GM19328 (cell line): Measurements from ENCODE around the gene UBE2QL1.

Source experiments
- ATAC-seq: cut with Tn5 transposase; IDR thresholded peaks from one replicate; pipeline ENCODE4 v1.9.1; 2021; ENCODE audit warnings: mild to moderate bottlenecking, moderate library complexity; ENCODE audit not compliant: unreplicated experiment

The UBE2QL1 gene, protein sequence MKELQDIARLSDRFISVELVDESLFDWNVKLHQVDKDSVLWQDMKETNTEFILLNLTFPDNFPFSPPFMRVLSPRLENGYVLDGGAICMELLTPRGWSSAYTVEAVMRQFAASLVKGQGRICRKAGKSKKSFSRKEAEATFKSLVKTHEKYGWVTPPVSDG

DNA sequence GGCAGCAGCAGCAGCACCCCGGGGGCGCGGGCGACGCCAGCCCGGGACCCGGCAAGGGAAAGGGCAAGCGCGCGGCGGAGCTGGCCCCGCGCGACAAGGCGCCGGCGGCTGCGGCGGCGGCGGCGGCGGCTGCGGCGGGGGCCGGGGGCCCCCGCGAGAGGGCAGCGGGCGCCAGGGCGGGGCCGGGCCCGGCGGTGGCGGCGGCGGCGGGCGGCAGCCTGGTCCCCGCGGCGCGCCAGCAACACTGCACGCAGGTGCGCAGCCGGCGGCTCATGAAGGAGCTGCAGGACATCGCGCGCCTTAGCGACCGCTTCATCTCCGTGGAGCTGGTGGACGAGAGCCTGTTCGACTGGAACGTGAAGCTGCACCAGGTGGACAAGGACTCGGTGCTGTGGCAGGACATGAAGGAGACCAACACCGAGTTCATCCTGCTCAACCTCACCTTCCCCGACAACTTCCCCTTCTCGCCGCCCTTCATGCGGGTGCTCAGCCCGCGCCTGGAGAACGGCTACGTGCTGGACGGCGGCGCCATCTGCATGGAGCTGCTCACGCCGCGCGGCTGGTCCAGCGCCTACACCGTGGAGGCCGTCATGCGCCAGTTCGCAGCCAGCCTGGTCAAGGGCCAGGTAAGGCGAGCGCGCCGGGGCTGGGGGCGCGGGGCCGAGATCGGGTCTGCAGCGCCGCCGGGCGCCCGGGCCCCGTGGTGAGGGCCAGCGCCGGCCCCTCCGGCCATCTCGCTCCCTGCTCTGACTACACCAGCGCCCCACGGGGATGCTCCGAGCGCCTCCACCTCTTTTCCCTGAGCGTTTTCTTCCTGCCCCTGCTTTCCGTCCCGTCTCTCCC lies at the start of gene UBE2QL1:
UBE2QL1 (plus strand) TSS at position 238 of the 843 bp plus-strand sequence; CDS start at position 273, 35 bp downstream.
- no peak for ATAC-seq

DNA sequence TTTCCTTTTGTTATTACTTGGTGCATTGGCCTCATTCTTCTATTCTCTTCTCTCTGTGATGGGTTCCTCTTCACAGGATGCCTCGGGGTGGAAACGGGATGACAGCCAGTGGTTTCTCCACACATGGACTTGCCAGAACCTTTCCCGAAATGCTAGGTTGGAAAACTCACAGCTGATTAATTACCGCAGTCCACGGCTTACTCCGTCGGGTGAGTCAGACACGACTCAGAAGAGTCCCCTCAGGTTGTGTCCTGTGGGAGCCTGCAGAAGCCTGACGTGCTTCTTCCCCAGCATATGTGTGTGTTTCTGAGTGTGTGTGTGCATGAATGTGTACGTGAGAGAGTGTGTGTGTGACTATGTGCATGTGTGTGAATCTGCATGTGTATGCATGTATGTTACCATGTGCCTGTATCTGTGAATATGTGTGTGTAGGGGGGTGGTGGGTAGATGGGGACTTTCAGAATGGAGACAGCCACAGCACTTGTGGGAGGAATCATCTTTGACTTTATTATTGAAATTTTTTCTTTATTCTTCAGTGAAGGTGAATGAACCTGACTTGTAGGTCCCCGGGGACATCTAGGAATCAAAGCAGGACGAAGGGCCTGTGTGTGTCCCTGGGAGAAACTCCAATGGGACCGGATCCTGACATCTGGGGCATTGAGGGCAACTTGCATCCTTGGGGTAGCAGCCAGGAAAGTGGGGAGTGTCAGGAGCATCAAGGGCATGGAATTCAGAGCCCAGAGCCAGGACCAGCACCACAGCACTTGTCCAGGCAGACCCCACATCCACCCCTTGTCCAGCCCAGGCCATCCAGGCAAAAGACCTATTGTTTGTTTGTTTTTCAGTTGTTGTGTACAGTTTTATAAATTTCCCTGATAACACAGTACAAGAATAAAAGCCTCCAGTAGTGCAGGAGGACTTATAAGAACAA lies 48.4 kb upstream of the UBE2QL1 start:
- no peak for ATAC-seq

DNA sequence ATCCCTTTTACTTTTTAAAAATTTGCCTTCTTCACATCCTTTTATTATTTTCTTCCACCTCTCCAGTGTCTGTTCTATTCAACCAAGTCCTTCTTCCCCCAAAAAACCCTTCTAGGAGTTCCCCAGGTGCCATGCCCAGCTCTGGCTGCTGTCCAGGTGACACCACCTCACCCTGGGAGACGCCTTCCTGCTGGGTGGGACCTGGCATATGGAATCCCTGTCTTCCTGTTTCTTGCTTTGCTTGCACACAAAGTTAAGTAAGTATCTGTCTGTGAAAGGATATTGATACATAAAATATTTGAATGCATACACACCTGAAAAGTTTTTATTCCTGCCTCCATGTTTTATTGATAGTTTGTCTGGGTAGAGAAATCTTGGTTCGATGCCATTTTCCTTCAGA lies 47.2 kb upstream of the UBE2QL1 start:
- no peak for ATAC-seq

DNA sequence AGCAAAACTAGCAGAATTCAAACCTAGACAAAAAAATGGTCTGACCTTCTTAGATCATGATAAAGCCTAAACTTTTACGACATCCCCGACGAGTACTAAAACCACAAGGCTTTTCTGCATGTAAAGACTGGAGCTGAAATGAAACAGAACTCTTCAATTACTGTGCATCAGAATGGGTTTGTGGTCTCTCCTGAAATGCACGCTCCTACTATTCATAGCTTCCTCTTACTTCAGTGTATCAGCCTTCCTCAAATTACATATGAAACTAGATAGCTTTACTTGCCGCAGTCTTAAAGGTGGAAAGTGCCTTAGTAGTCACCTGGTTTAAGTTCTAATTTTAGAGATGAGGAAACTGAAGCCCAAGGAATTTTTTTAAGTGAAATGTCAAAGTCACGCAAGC lies 45.7 kb upstream of the UBE2QL1 start:
- no peak for ATAC-seq

DNA sequence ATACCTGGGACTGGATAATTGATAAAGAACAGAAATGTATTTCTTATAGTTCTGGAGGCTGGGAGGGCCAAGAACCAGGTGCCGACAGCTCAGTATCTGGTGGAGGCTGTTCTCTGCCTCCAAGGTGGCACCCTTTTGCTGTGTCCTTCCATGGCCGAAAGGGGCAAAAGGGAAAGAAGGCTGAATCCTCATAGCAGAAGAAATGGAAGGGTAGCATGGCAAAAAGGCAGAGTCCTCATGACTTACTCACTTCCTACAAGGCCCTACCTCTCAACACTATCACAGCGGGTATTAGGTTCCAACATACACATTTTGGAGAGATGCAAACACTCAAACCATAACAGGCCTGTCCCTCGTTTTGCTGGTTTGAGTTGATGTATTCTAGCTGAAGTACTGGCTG lies 45.2 kb upstream of the UBE2QL1 start:
- ATAC-seq: no peak

DNA sequence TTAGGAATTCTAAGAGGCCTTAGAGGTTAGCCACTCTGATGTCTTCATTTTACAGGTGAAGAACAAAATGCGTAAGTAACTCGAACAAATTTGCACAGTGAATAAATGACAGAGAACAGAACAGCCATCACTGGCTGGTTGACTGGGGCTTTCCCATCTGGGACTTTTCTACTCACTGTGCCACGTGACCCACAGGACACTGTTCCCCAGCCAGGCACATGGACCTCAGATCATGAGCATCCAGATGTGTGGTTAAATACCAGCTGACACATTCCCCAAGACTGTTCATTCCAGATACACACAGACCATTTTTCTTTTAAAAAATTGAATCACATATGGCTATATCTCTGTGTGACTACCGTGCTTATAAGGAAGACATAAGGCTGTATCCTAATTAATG lies 44.5 kb upstream of the UBE2QL1 start:
- ATAC-seq: no peak

DNA sequence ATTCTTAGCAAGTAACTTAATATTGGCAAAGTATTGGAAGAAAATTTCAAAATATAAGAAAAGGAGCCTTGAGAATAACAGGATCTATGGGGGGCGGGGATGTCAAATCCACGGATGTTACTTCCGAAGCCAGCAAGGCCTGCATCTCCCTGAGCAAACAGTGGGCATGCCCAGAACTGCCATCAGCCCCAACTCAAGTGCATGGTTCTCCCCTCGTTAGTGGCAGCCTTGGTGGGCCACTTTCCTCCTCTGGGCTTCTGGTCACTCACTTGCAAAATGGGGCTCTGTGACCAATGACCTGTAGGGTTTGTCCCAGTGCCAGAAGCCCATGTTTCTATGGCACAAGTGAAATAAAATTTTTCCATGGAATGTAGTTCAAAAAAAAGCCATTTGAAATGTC lies 43.1 kb upstream of the UBE2QL1 start:
- no peak for ATAC-seq

DNA sequence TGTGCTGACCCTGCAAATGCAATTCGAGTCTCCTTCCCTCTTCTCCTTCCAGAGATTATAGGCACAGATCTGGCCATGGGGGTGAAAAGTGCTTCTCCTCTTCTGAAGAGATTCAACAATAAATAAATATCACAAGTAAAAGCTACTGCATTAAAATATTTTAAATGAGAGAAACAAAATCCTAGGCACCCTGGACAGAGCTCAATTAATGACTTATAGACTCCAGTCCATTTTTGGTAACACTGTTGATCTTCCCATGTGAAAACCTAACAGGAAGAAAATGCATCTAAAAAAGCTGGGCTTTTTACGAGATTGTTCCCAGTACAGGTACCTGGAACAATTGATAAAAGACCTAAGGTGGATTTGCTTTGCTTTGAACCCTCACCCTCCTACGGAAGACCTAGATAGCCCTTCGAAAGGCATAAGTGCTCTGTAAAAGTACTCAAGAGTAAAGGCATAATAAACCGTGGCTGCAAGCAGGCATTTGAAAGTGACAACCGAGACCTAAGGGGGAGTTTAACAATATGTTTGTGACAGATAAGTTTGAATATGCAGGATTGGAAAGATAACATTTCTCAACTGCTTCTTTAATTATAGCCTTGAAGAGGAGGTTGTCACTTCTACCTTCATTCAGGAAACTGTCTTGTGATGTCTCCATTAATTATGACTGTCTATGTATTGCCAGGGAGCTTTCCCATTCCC lies 41.0 kb upstream of the UBE2QL1 start:
- no peak for ATAC-seq

DNA sequence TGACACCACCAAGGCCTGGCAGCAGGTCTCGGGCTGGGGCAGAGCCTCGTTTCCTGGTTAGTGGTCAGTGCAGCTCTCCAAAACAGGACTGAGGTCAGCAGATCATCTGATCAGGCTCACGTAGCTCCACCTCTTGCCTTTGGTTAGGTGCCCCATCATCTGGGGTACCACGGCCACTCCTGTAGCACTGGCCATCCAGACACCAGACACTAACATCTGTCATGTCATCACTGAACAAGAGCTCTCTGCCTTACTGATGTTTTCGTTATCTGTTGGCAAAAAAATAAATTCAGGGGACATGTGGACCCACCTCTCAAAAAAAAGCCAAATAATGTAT lies 40.4 kb upstream of the UBE2QL1 start:
- no peak for ATAC-seq

DNA sequence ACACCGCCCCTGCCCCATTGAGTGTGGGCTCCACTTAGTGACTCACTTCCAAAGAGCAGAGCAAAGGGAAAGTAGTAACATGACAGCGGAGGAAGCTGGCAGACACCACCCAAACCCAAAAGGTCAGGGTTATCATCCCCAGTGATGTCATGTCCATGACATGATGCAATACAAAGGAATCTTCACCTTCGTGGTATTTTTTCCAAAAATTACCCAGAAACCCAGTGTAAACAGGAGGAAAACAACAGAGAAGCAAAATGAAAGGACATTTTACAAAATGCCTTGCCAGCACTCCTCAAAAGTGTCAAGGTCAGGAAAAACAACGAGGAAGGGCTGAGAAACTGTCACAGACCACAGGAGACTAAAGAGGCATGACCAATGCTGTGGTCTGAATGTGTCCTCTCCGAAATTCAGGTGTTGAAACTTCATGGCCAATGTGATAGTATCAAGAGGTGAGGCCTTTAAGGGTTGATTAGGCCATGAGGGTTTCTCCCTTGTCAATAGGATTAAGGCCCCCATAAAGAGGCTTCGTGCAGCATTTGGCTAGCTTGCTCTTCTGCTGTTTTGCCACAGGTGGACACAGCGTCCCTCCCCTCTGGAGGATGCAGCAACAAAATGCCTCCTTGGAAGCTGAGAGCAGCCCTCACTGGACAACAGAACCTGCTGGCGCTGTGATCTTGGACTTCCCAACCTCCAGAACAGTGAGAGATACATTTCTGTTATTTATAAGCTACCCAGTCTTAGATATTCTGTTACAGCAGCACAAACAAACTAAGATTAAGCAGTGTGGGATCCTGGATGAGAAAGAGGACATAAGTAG lies 39.8 kb upstream of the UBE2QL1 start:
- no peak for ATAC-seq

DNA sequence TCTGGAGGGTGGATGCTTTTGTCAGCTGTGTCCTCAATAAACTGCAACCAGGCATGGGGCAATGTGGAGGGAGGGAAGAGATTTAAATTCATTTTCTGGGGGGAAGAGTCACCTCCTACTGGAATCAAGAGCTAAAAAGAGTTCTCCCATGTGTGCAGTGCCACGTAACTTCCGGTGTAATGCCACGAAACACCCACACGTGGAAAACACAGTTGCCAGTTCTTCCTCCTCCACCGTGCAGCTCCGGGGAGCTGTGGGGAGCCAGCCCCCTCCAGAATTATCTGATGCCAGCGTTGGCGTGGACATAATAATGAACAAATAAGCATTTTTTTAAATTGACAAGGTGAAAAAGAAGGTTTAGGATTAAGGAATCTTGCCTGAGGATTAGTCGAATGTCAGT lies 38.2 kb upstream of the UBE2QL1 start:
- ATAC-seq: no peak

DNA sequence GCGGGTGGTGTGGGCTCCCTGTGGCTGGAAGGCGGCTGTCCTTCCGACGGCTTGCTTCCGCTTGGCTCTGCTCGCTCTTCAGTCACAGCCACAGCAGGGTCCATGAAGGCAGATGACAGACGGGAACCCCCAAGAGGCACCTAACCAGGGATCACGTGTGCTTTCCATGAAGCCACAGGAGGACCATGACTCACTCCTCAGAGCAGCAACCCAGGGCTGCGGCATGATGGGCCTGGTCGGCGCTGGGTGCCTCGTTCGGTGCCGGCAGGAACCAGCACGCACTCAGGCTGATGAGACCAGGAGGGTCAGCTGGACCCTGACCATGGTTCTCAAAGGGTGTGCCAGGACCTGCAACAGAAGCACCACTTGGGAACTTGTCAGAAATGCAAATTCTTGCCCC lies 37.5 kb upstream of the UBE2QL1 start:
- no peak for ATAC-seq

DNA sequence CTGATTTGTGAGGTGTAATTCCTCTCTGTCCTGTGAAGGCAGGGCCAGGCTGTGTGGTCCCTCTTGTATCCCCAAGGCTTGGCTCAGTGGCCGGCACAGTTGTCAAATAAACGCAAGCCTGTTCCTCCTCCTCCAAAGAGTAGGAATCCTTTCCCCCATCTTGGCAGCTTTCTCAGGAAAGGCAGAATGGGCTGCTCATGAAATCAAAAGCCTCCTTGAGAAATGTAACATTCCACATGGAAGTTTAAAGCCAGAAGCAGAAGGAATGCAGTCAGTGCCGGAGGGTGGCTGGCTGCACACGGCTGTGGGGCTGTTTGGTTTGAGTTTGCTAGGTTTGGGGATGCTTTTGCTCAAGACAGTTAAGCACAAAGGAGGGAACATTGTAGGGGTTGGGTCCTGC lies 35.8 kb upstream of the UBE2QL1 start:
- ATAC-seq: no peak

DNA sequence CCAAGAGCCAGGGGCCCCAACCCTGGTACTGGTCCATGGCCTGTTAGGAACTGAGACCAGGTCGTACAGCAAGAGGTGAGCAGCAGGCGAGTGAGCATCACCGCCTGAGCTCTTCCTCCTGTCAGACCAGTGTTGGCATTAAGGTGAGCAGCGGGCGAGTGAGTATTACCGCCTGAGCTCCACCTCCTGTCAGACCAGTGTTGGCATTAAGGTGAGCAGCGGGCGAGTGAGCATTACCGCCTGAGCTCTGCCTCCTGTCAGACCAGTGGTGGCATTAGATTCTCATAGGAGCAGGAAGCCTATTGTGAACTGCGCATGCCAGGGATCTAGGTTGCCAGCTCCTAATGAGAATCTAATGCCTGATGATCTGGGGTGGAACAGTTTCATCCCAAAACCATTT lies 31.0 kb upstream of the UBE2QL1 start:
- ATAC-seq: no peak

DNA sequence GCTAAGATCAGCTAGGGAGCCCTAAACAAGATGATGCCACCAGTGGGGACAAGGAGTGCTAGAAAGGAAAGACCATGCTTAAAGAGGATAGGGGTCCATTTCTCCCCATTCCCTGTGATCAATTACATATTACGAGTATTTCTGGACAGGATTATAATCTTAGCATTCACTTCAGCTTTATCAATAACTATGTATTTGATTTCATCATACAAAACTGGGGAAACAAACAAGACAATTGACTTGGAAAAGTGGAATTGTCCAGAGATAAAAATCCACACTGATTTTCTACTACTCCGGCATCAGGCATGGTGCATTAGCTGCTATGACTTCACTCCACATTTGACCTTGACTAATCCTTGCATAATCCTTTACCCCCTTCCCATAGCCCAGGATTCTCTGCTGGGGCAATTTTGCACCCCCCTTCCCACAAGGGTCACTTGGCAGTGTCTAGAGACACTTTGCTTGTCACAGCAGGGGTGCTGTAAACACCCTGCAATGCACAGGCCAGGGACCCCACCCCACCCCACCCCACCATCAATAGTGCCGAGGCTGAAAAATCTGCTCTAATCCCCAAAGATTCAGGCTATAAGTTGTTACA lies 29.9 kb upstream of the UBE2QL1 start:
- no peak for ATAC-seq

DNA sequence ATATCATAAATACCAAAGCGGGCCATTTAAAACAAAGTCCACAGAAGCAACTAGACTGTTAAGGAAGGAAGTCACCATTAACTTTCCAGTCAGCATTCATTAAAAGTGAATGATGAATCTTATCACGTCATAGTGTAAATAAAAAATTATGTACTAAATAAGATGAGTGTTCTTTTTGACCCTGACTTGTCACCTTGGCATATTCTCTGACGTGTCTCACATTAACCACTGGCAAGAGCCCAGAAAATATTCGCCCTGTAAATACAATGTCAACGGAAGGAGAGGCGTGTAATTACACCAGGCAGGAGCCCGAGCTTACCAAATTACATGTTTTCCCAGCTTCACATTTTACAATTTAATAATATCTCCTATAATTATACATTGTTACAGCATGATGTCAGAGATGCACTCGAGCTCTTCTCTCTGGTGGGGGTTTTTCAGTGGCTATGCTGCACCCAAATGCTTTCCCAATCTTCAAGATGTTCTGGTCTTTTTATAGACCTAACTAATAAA lies 29.3 kb upstream of the UBE2QL1 start:
- no peak for ATAC-seq

DNA sequence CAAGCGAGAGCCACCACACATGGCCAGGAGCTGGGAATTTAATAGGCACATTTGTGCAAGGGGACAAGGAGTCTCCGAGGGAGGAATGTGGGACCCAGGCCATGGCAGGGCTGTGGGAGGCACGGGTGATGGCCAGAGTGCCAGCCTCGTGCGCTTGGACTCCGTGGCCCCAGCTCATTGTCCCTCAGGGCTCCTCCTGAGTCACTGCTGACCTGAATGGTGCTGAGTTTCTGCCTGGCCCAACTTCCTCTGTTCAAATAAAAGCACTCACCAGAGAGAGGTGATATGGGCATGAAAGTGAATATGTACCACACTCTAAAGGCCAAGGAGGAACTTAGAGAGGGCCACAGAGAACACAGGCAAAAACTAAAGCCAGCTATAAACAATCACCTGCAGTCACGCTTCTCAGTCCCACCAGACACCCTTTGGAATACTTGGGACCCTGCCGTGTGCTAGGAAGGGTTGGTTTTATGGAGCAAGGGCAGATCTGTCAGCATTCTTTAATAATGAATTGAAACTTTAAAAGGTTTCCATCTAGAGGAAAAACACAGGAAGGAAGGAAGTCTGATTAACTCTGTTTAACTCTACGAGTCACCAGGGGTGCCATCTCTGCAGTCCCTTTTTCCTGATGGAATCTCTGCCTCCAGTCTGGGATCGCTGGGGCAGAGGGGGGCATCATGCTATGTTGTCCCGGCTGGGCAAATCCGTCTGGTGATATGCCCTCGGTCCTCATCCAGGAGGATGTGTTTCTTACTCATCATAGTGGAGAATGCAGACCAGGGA lies 25.1 kb upstream of the UBE2QL1 start:
- no peak for ATAC-seq

DNA sequence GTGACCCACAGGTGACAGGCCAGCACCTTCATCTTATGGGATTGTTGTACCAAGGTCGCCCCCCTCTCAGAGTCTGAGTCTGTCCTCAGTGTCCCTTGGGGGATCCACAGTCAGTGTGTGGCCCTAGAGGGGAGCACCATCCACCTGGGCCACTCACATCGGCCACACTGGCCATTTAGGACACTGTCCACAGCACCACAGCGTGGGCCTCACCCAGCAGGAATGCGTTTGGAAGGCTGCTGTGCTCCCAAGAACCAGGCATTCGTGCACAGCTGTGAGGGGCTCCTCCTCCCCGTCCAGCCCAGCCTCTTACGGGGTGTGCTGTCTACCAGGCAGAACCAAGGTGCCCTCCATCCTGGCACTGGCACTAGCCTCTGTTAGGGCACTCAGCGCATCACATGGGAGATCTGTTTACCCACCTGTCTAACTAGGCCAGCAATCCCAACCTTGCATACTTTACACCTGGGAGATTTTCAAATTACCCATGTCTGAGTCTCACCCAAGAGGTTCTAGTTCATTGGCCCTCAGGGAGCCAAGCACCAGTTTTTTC lies 24.5 kb upstream of the UBE2QL1 start:
- no peak for ATAC-seq

DNA sequence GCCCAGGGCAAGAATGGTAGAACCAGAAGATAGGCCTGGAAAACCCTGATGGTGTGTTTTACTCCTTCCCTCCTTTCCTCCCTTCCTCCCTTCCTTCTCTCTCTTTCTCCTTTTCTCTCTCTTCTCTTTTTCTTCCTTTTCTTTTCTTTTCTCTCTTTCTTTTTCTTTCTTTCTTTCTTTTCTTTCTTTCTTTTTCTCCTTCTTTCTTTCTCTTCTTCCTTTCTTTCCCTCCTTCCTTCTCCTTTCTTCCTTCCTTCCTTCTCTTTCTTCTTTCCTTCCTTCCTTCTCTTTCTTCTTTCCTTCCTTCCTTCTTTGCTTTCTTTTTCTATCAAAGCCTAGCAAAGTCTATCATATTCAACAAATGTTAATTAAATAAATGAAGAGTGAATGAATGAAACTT lies 24.0 kb upstream of the UBE2QL1 start:
- no peak for ATAC-seq
